K562 (cell line): ENCODE data around the gene MAD1L1. TPM values are rescaled to one million over a fixed set of nuclear protein-coding genes. Genes with fewer than 3 reads are reported as not detected.

ENCODE experiments used
- ADNP ChIP-seq: fragments of 200-800 bp; sonication (Bioruptor generic); IDR thresholded peaks from 2 replicates; pipeline ENCODE4 v1.6.1; 2016; ENCODE audit warnings: missing genetic modification characterization, missing compliant biosample characterization
- ARID1B ChIP-seq: fragments of 450-650 bp; IDR thresholded peaks from 2 replicates; pipeline ENCODE4 v1.6.1; 2016; ENCODE audit warnings: antibody characterized with exemption, mild to moderate bottlenecking, inconsistent platforms
- CBFB ChIP-seq: sonication (generic); formaldehyde crosslinking; IDR thresholded peaks from 2 replicates; pipeline ENCODE4 v1.4.0; 2020; ENCODE audit warnings: mild to moderate bottlenecking, missing genetic modification reagents
- EP400 ChIP-seq: fragments of 450-650 bp; IDR thresholded peaks from 2 replicates; pipeline ENCODE4 v1.6.1; 2017; ENCODE audit warnings: antibody characterized with exemption, mild to moderate bottlenecking, moderate library complexity
- FIP1L1 ChIP-seq: fragments of 200-400 bp; formaldehyde crosslinking; IDR thresholded peaks from 2 replicates; pipeline ENCODE4 v1.6.1; 2018; ENCODE audit warnings: mild to moderate bottlenecking, low read depth, low read length; ENCODE audit not compliant: poor library complexity, severe bottlenecking
- FOXK1 ChIP-seq: sonication (generic); formaldehyde crosslinking; IDR thresholded peaks from 2 replicates; pipeline ENCODE4 v1.8.0; 2022; ENCODE audit warnings: missing genetic modification reagents, mild to moderate bottlenecking, borderline replicate concordance
- HDAC1 ChIP-seq, 2 experiments: fragments of 450-650 bp; IDR thresholded peaks; 2 replicates each; pipeline ENCODE4 v1.6.1; 2016 to 2017; ENCODE audit warnings: inconsistent platforms in 1 of 2, mild to moderate bottlenecking in 1 of 2, moderate library complexity in 1 of 2
- HSF4 ChIP-seq: fragments of 250-450 bp; sonication (Bioruptor Pico); IDR thresholded peaks from 2 replicates; pipeline ENCODE4 v2.1.2; 2022; ENCODE audit warnings: mild to moderate bottlenecking, moderate library complexity, borderline replicate concordance
- MAZ ChIP-seq, 2 experiments: fragments of 450-650 bp in 1 of 2; sonication (generic) in 1 of 2; formaldehyde crosslinking; IDR thresholded peaks in 1 of 2; conservative IDR thresholded peaks in 1 of 2; 2 replicates each; pipeline versions ENCODE4 v1.4.0 to v1.5.0; 2020; ENCODE audit warnings: mild to moderate bottlenecking in 1 of 2, missing genetic modification reagents in 1 of 2
- PHF8 ChIP-seq: fragments of 200-600 bp; sonication (generic); IDR thresholded peaks from 2 replicates; pipeline ENCODE4 v1.6.1; 2012; ENCODE audit warnings: mixed run types, mild to moderate bottlenecking, inconsistent platforms, low read length, moderate library complexity, borderline replicate concordance
- RBM14 ChIP-seq: fragments of 200-400 bp; formaldehyde crosslinking; IDR thresholded peaks from 2 replicates; pipeline ENCODE4 v1.6.1; 2018; ENCODE audit warnings: low read depth, mild to moderate bottlenecking, low read length, moderate library complexity, borderline replicate concordance; ENCODE audit not compliant: insufficient read depth
- SIN3B ChIP-seq: fragments of 450-650 bp; IDR thresholded peaks from 2 replicates; pipeline ENCODE4 v1.6.1; 2017; ENCODE audit warnings: low read depth, mild to moderate bottlenecking, moderate library complexity
- SREBF2 ChIP-seq: sonication (generic); formaldehyde crosslinking; IDR thresholded peaks from 2 replicates; pipeline ENCODE4 v1.4.0; 2020; ENCODE audit warnings: mild to moderate bottlenecking, missing genetic modification reagents
- SRSF9 ChIP-seq: fragments of 200-400 bp; formaldehyde crosslinking; IDR thresholded peaks from 2 replicates; pipeline ENCODE4 v1.6.1; 2017; ENCODE audit warnings: low read depth, low read length, borderline replicate concordance
- TFAP4 ChIP-seq: sonication (generic); formaldehyde crosslinking; IDR thresholded peaks from 2 replicates; pipeline ENCODE4 v1.8.0; 2022; ENCODE audit warnings: missing genetic modification reagents, mild to moderate bottlenecking, moderate library complexity, borderline replicate concordance
- ZNF174 ChIP-seq: fragments of 250-450 bp; sonication (Bioruptor Pico); IDR thresholded peaks from 2 replicates; pipeline ENCODE4 v1.4.0; 2020; ENCODE audit warnings: mild to moderate bottlenecking
- ZNF217 ChIP-seq: sonication (generic); formaldehyde crosslinking; IDR thresholded peaks from 2 replicates; pipeline ENCODE4 v1.8.0; 2022; ENCODE audit warnings: mild to moderate bottlenecking, missing genetic modification reagents
- ZNF511 ChIP-seq: sonication (generic); formaldehyde crosslinking; IDR thresholded peaks from 2 replicates; pipeline ENCODE4 v1.8.0; 2022; ENCODE audit warnings: mild to moderate bottlenecking, missing genetic modification reagents
- ZNF57 ChIP-seq: fragments of 450-650 bp; formaldehyde crosslinking; IDR thresholded peaks from 2 replicates; pipeline ENCODE4 v1.4.0; 2020; ENCODE audit warnings: mild to moderate bottlenecking, moderate library complexity
- ZNF695 ChIP-seq: fragments of 450-650 bp; formaldehyde crosslinking; IDR thresholded peaks from 2 replicates; pipeline ENCODE4 v1.4.0; 2020; ENCODE audit warnings: mild to moderate bottlenecking, moderate library complexity
- polyA plus RNA-seq, 8 experiments: library from polyadenylated mRNA; depleted of rRNA in 4 of 8; stranded (reverse) in 5 of 8; unstranded in 3 of 8; fragments of >200 nt; fragmentation: Nextera tagmentation in 2 of 8; fragmentation: Illumina TruSeq in 1 of 8; extraction: Ambion mirVana in 2 of 8; extraction: Trizol in 1 of 8; gene quantifications; 2 replicates each; pipeline versions ENCODE4 v1.2.1 to v1.2.3, GENCODE V29; 2011 to 2014; ENCODE audit warnings: inconsistent platforms in 1 of 8, missing spikeins in 1 of 8
- total RNA-seq, 7 experiments: library from RNA; depleted of rRNA in 6 of 7; stranded (reverse); fragments of >200 nt in 6 of 7; fragmentation: Illumina TruSeq in 2 of 7; extraction: Trizol in 2 of 7; gene quantifications; 2 replicates each; pipeline versions ENCODE4 v1.2.1 to v1.2.3, GENCODE V29; 2011 to 2021; ENCODE audit warnings: low replicate concordance in 1 of 7
- TF ChIP-seq, protein P1 (sequence below): conservative IDR thresholded peaks from 2 replicates; pipeline ENCODE4 v1.6.1; 2011; ENCODE audit warnings: low read depth, mild to moderate bottlenecking, low read length; ENCODE audit not compliant: control insufficient read depth
- TF ChIP-seq, protein P2 (sequence below), 3 experiments: IDR thresholded peaks in 2 of 3; conservative IDR thresholded peaks in 1 of 3; 2 replicates each; pipeline ENCODE4 v1.5.1; 2011 to 2012; ENCODE audit warnings: low read length in 3 of 3, mild to moderate bottlenecking in 3 of 3, control low read depth in 2 of 3, improper control_type of control experiment in 1 of 3, inconsistent platforms in 1 of 3, low read depth in 1 of 3, mixed read lengths in 1 of 3, moderate library complexity in 1 of 3; ENCODE audit not compliant: insufficient read depth in 2 of 3

Gene MAD1L1
- total and polyA plus RNA-seq, 9 of the 15 experiments (the other 6 are each of a cell fraction or from before 2014, with no cell fraction given), result 1.7 to 89.7 (median 18.0) TPM

DNA sequence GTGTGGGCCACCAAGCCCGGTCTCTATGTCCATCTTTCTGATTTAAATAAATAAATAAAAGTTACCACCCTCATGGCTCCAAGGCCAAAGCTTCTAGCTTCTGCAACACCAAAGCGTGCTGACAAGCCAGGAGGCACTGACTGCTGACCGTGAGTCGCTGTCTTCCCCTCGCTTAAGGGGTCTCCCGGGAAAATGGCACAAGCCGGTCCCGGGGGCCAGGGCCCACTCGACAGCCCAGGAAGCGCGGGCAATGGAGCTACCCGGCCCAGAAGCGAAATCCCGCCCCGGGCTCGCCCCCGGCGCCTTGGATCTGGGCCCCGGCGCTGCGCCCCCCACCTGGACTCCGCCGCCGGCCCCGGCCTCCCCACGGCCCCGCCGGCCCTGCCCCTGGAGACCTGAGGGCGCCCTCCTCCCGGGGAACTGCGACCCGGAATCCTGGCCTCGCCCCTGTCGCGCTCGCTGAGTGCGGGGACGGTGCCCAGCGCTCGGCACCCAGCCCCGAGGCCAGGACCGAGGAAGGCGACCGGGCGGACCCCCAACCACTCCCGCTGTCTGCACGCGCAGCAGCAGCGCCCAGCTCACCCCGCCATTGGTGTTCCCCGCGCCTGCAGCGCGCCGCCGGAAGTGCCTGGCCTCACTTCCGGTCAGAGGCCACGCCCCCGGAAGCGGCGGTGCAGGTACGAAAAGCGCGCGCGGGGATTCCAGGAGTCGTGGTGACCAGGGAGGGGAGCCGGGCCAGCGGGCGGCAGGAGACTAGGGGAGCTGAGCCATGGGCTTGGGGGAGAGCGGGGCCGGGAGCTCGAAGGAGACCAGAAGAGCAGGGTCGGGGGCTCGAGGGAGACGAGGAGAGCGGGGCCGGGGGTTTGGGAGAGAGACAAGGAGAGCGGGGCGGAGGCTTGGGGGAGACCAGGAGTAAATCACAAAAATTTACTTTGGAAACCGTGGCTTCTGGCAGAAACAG lies 9.1 kb upstream of the MAD1L1 start, which contains the start of the genes MRM2 and NUDT1 (continued):
- no peak for TF ChIP-seq CBFB (CRISPR knock-in tag)
- no peak for TF ChIP-seq ADNP (tag)
- TF ChIP-seq EP400, result peak; percentile 94
- TF ChIP-seq SRSF9, result no peak
- TF ChIP-seq FOXK1 (CRISPR knock-in tag), result no peak
- TF ChIP-seq ZNF217 (CRISPR knock-in tag), result no peak
- TF ChIP-seq, protein P1, sequence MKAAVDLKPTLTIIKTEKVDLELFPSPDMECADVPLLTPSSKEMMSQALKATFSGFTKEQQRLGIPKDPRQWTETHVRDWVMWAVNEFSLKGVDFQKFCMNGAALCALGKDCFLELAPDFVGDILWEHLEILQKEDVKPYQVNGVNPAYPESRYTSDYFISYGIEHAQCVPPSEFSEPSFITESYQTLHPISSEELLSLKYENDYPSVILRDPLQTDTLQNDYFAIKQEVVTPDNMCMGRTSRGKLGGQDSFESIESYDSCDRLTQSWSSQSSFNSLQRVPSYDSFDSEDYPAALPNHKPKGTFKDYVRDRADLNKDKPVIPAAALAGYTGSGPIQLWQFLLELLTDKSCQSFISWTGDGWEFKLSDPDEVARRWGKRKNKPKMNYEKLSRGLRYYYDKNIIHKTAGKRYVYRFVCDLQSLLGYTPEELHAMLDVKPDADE, result peak; percentile 89
- 0 out of 2 replicates have a peak, but pooled peaks have one; percentile 25 for TF ChIP-seq ZNF511 (CRISPR knock-in tag)
- no peak for TF ChIP-seq ZNF174 (CRISPR knock-in tag)
- TF ChIP-seq SIN3B, result peak; percentile 93
- peak in 1 of 2 experiments; percentile 96; a peak in 2 of 4 replicates for TF ChIP-seq HDAC1 (IDR thresholded peaks at IDR 0.05)
- TF ChIP-seq MAZ (CRISPR knock-in tag; conservative IDR thresholded peaks at IDR 0.05 in 1 of 2, IDR thresholded peaks at IDR 0.05 in 1 of 2), result peak; percentile 80
- no peak for TF ChIP-seq ZNF57 (CRISPR knock-in tag)
- peak; percentile 89; the same call in 1 of the 2 replicates for TF ChIP-seq PHF8
- TF ChIP-seq SREBF2 (CRISPR knock-in tag), result no peak
- TF ChIP-seq FIP1L1, result peak; percentile 71
- TF ChIP-seq, protein P2, sequence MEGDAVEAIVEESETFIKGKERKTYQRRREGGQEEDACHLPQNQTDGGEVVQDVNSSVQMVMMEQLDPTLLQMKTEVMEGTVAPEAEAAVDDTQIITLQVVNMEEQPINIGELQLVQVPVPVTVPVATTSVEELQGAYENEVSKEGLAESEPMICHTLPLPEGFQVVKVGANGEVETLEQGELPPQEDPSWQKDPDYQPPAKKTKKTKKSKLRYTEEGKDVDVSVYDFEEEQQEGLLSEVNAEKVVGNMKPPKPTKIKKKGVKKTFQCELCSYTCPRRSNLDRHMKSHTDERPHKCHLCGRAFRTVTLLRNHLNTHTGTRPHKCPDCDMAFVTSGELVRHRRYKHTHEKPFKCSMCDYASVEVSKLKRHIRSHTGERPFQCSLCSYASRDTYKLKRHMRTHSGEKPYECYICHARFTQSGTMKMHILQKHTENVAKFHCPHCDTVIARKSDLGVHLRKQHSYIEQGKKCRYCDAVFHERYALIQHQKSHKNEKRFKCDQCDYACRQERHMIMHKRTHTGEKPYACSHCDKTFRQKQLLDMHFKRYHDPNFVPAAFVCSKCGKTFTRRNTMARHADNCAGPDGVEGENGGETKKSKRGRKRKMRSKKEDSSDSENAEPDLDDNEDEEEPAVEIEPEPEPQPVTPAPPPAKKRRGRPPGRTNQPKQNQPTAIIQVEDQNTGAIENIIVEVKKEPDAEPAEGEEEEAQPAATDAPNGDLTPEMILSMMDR (IDR thresholded peaks at IDR 0.05 in 2 of 3, conservative IDR thresholded peaks at IDR 0.05 in 1 of 3; ENCODE audit: insufficient read depth in 2 of 3, low read depth in 1 of 3, low read length in 3 of 3), result no peak
- TF ChIP-seq RBM14, result no peak
- no peak for TF ChIP-seq HSF4
- no peak for TF ChIP-seq ZNF695 (CRISPR knock-in tag)
- TF ChIP-seq ARID1B, result no peak; the same call in 1 of the 2 replicates
- peak; percentile 26; the same call in 1 of the 2 replicates for TF ChIP-seq TFAP4 (CRISPR knock-in tag)
